HepG2 (cell line): ENCODE data around the gene PFN4. TPM values are rescaled to one million over a fixed set of nuclear protein-coding genes. Genes with fewer than 3 reads are reported as not detected.
A peak's percentile ranks its signal among the peaks of the same experiment; 100 is the strongest.

ENCODE experiments used
- ARNTL ChIP-seq: sonication (generic); formaldehyde crosslinking; IDR thresholded peaks from 2 replicates; pipeline ENCODE4 v1.4.0; 2020; ENCODE audit warnings: mild to moderate bottlenecking, missing genetic modification reagents
- BORCS8-MEF2B ChIP-seq: sonication (generic); formaldehyde crosslinking; IDR thresholded peaks from 2 replicates; pipeline ENCODE4 v1.8.0; 2022; ENCODE audit warnings: mild to moderate bottlenecking, missing genetic modification reagents
- BRD4 ChIP-seq: sonication (generic); formaldehyde crosslinking; IDR thresholded peaks from 2 replicates; pipeline ENCODE4 v1.4.0; 2020; ENCODE audit warnings: missing genetic modification reagents
- CEBPB ChIP-seq: IDR thresholded peaks from 2 replicates; pipeline ENCODE4 v1.6.1; 2011; ENCODE audit warnings: low read depth, low read length, improper control_type of control experiment, borderline replicate concordance
- ELF1 ChIP-seq: sonication (generic); formaldehyde crosslinking; IDR thresholded peaks from 2 replicates; pipeline ENCODE4 v1.4.0; 2020; ENCODE audit warnings: missing genetic modification reagents
- IRF2 ChIP-seq: IDR thresholded peaks from 2 replicates; pipeline ENCODE4 v1.6.1; 2018; ENCODE audit warnings: missing genetic modification reagents, missing compliant biosample characterization
- KLF6 ChIP-seq: IDR thresholded peaks from 2 replicates; pipeline ENCODE4 v1.8.0; 2016; ENCODE audit warnings: missing biosample characterization, missing genetic modification reagents
- MTA3 ChIP-seq: sonication (generic); formaldehyde crosslinking; IDR thresholded peaks from 2 replicates; pipeline ENCODE4 v1.4.0; 2020; ENCODE audit warnings: missing genetic modification reagents
- NR2C2 ChIP-seq: sonication (generic); formaldehyde crosslinking; IDR thresholded peaks from 2 replicates; pipeline ENCODE4 v1.4.0; 2020; ENCODE audit warnings: missing genetic modification reagents, mild to moderate bottlenecking, moderate library complexity, borderline replicate concordance
- RAD51 ChIP-seq: fragments of 450-650 bp; IDR thresholded peaks from 2 replicates; pipeline ENCODE4 v1.6.1; 2016; ENCODE audit warnings: borderline replicate concordance
- SMARCE1 ChIP-seq: fragments of 450-650 bp; IDR thresholded peaks from 2 replicates; pipeline ENCODE4 v1.6.1; 2017; ENCODE audit warnings: borderline replicate concordance
- U2AF1 ChIP-seq: fragments of 200-400 bp; formaldehyde crosslinking; optimal IDR thresholded peaks from 2 replicates; pipeline ENCODE3; 2017; ENCODE audit warnings: mild to moderate bottlenecking, low read depth, low read length
- XRCC5 ChIP-seq: fragments of 200-400 bp; formaldehyde crosslinking; optimal IDR thresholded peaks from 2 replicates; pipeline ENCODE3; 2017; ENCODE audit warnings: mild to moderate bottlenecking, low read length
- YEATS2 ChIP-seq: sonication (generic); formaldehyde crosslinking; IDR thresholded peaks from 2 replicates; pipeline ENCODE4 v1.4.0; 2020; ENCODE audit warnings: missing genetic modification reagents, borderline replicate concordance
- ZEB1 ChIP-seq: IDR thresholded peaks from 2 replicates; pipeline ENCODE4 v1.6.1; 2012; ENCODE audit warnings: mild to moderate bottlenecking, low read depth, inconsistent platforms; ENCODE audit not compliant: insufficient replicate concordance
- ZNF136 ChIP-seq: sonication (generic); formaldehyde crosslinking; IDR thresholded peaks from 2 replicates; pipeline ENCODE4 v1.8.1; 2022; ENCODE audit warnings: low read depth, mild to moderate bottlenecking, moderate library complexity, missing genetic modification reagents
- ZNF232 ChIP-seq: sonication (generic); formaldehyde crosslinking; IDR thresholded peaks from 2 replicates; pipeline ENCODE4 v1.4.0; 2020; ENCODE audit warnings: missing genetic modification reagents, borderline replicate concordance
- ZNF337 ChIP-seq: sonication (generic); formaldehyde crosslinking; IDR thresholded peaks from 2 replicates; pipeline ENCODE4 v1.5.1; 2020; ENCODE audit warnings: missing genetic modification reagents, low read depth, mild to moderate bottlenecking, borderline replicate concordance
- ZNF367 ChIP-seq: sonication (generic); formaldehyde crosslinking; IDR thresholded peaks from 2 replicates; pipeline ENCODE4 v1.4.0; 2020; ENCODE audit warnings: missing genetic modification reagents, borderline replicate concordance
- ZNF724P ChIP-seq: sonication (generic); formaldehyde crosslinking; IDR thresholded peaks from 2 replicates; pipeline ENCODE4 v1.8.0; 2022; ENCODE audit warnings: missing genetic modification reagents, borderline replicate concordance
- ZNF788 ChIP-seq: sonication (generic); formaldehyde crosslinking; IDR thresholded peaks from 2 replicates; pipeline ENCODE4 v1.5.0; 2020; ENCODE audit warnings: mild to moderate bottlenecking, missing genetic modification reagents, borderline replicate concordance
- ZSCAN9 ChIP-seq: IDR thresholded peaks from 2 replicates; pipeline ENCODE4 v1.6.1; 2016; ENCODE audit warnings: borderline replicate concordance
- polyA plus RNA-seq, 8 experiments: library from polyadenylated mRNA; depleted of rRNA in 3 of 8; stranded (reverse) in 7 of 8; unstranded in 1 of 8; fragments of >200 nt; fragmentation: Illumina TruSeq in 4 of 8; extraction: Trizol in 4 of 8; gene quantifications; 2 replicates each; pipeline versions ENCODE4 v1.2.1 to v1.2.3, GENCODE V29; 2011 to 2016; ENCODE audit warnings: low read depth in 4 of 8, missing spikeins in 1 of 8, mixed read lengths in 1 of 8; ENCODE audit not compliant: insufficient read depth in 1 of 8
- total RNA-seq, 5 experiments: library from RNA; depleted of rRNA; stranded (reverse); fragments of >200 nt; fragmentation: Illumina TruSeq; extraction: Trizol; gene quantifications; 2 replicates each; pipeline ENCODE4 v1.2.3, GENCODE V29; 2016; ENCODE audit warnings: low read depth in 1 of 5
- TF ChIP-seq, protein P1 (sequence below): sonication (generic); formaldehyde crosslinking; IDR thresholded peaks from 2 replicates; pipeline ENCODE4 v1.4.0; 2020; ENCODE audit warnings: missing genetic modification reagents, borderline replicate concordance
- TF ChIP-seq, protein P2 (sequence below), 2 experiments: sonication (generic) in 1 of 2; formaldehyde crosslinking in 1 of 2; IDR thresholded peaks; 2 replicates each; pipeline versions ENCODE4 v1.5.1 to v1.6.1; 2011 to 2020; ENCODE audit warnings: borderline replicate concordance in 1 of 2, low read depth in 1 of 2, low read length in 1 of 2, mild to moderate bottlenecking in 1 of 2, missing genetic modification reagents in 1 of 2, moderate library complexity in 1 of 2
- TF ChIP-seq, protein P3 (sequence below): sonication (generic); formaldehyde crosslinking; IDR thresholded peaks from 2 replicates; pipeline ENCODE4 v1.4.0; 2020; ENCODE audit warnings: mild to moderate bottlenecking, missing genetic modification reagents

Gene PFN4
- total and polyA plus RNA-seq, 2 of the 13 experiments (the other 11 are each of a cell fraction or from before 2014, with no cell fraction given): 0.12 to 0.20 TPM

GRCh38 chr2:24123195-24123921, at the start of gene PFN4, which contains the start of gene FAM228B (continued):
- TF ChIP-seq, protein P1, sequence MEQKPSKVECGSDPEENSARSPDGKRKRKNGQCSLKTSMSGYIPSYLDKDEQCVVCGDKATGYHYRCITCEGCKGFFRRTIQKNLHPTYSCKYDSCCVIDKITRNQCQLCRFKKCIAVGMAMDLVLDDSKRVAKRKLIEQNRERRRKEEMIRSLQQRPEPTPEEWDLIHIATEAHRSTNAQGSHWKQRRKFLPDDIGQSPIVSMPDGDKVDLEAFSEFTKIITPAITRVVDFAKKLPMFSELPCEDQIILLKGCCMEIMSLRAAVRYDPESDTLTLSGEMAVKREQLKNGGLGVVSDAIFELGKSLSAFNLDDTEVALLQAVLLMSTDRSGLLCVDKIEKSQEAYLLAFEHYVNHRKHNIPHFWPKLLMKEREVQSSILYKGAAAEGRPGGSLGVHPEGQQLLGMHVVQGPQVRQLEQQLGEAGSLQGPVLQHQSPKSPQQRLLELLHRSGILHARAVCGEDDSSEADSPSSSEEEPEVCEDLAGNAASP: peak; percentile 14; the same call in 1 of the 2 replicates
- TF ChIP-seq ZNF788 (CRISPR knock-in tag) (peak; percentile 52; the same call in 1 of the 2 replicates), SMARCE1 (no peak), IRF2 (CRISPR knock-in tag) (no peak; the same call in 1 of the 2 replicates), RAD51 (no peak), ARNTL (CRISPR knock-in tag) (peak; percentile 74; the same call in 1 of the 2 replicates), YEATS2 (CRISPR knock-in tag) (peak; percentile 16; the same call in 1 of the 2 replicates), CEBPB (no peak), NR2C2 (CRISPR knock-in tag) (peak; percentile 65; the same call in 1 of the 2 replicates), MTA3 (CRISPR knock-in tag) (no peak), ELF1 (CRISPR knock-in tag) (no peak; the same call in 1 of the 2 replicates), BRD4 (CRISPR knock-in tag) (peak; percentile 64; the same call in 1 of the 2 replicates), BORCS8-MEF2B (CRISPR knock-in tag) (peak; percentile 77), KLF6 (peak; percentile 91; the same call in 1 of the 2 replicates), ZNF724P (CRISPR knock-in tag) (no peak), ZNF232 (CRISPR knock-in tag) (no peak; the same call in 1 of the 2 replicates), ZNF136 (CRISPR knock-in tag) (no peak), U2AF1 (no peak), ZSCAN9 (CRISPR knock-in tag) (no peak), XRCC5 (peak; percentile 38), ZEB1 (no peak), ZNF367 (0 out of 2 replicates have a peak, but pooled peaks have one; percentile 15), ZNF337 (CRISPR knock-in tag) (0 out of 2 replicates have a peak, but pooled peaks have one; percentile 9)
- TF ChIP-seq, protein P2, sequence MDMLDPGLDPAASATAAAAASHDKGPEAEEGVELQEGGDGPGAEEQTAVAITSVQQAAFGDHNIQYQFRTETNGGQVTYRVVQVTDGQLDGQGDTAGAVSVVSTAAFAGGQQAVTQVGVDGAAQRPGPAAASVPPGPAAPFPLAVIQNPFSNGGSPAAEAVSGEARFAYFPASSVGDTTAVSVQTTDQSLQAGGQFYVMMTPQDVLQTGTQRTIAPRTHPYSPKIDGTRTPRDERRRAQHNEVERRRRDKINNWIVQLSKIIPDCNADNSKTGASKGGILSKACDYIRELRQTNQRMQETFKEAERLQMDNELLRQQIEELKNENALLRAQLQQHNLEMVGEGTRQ (IDR thresholded peaks at IDR 0.05; ENCODE audit: low read depth, low read length): no peak
- TF ChIP-seq, protein P2 (CRISPR knock-in tag; IDR thresholded peaks at IDR 0.05; ENCODE audit: borderline replicate concordance): no peak
- TF ChIP-seq, protein P3, sequence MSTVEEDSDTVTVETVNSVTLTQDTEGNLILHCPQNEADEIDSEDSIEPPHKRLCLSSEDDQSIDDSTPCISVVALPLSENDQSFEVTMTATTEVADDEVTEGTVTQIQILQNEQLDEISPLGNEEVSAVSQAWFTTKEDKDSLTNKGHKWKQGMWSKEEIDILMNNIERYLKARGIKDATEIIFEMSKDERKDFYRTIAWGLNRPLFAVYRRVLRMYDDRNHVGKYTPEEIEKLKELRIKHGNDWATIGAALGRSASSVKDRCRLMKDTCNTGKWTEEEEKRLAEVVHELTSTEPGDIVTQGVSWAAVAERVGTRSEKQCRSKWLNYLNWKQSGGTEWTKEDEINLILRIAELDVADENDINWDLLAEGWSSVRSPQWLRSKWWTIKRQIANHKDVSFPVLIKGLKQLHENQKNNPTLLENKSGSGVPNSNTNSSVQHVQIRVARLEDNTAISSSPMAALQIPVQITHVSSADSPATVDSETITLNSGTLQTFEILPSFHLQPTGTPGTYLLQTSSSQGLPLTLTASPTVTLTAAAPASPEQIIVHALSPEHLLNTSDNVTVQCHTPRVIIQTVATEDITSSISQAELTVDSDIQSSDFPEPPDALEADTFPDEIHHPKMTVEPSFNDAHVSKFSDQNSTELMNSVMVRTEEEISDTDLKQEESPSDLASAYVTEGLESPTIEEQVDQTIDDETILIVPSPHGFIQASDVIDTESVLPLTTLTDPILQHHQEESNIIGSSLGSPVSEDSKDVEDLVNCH: no peak
